Astrocyte (in vitro differentiated cells and primary cell): ENCODE results near the gene GCK. TPM values are rescaled to one million over a fixed set of nuclear protein-coding genes. Genes with fewer than 3 reads are reported as not detected.
"Not testable (repeated sequence)": the region's sequence is repeated elsewhere in the genome, so short reads cannot be mapped to it uniquely, and the experiment has no call there.

Experiments used
- DNase-seq: peaks from one replicate; pipeline ENCODE4 v3.0.0-alpha.2; 2010; ENCODE audit warnings: low read depth
- FAIRE-seq: peaks from 2 replicates; lab custom pipeline; 2011; peaks lifted over from hg19 to GRCh38; lab: Jason Lieb, UNC
- H2AFZ ChIP-seq: 2 replicates; pipeline ENCODE4 v1.6.0; 2012; ENCODE audit warnings: low read depth, low read length, inconsistent platforms
- H3K27ac ChIP-seq: 2 replicates; pipeline ENCODE4 v1.5.1; 2011; ENCODE audit warnings: low read depth, low read length, inconsistent platforms
- H3K27me3 ChIP-seq: 2 replicates; pipeline ENCODE4 v1.6.0; 2011; ENCODE audit warnings: low read length, inconsistent platforms; ENCODE audit not compliant: insufficient read depth
- H3K36me3 ChIP-seq: 2 replicates; pipeline ENCODE4 v1.5.1; 2011; ENCODE audit warnings: low read length, inconsistent platforms; ENCODE audit not compliant: insufficient read depth
- H3K4me1 ChIP-seq: 2 replicates; pipeline ENCODE4 v1.5.1; 2011; ENCODE audit warnings: low read length, inconsistent platforms; ENCODE audit not compliant: insufficient read depth
- H3K4me2 ChIP-seq: 2 replicates; pipeline ENCODE4 v1.6.0; 2012; ENCODE audit warnings: low read length, inconsistent platforms
- H3K4me3 ChIP-seq: 2 replicates; pipeline ENCODE4 v1.5.1; 2011; ENCODE audit warnings: low read depth, mild to moderate bottlenecking, low read length, inconsistent platforms; ENCODE audit not compliant: insufficient read depth
- H3K79me2 ChIP-seq: 2 replicates; pipeline ENCODE4 v1.6.0; 2012; ENCODE audit warnings: mild to moderate bottlenecking, low read length, inconsistent platforms; ENCODE audit not compliant: insufficient read depth
- H3K9ac ChIP-seq: 2 replicates; pipeline ENCODE4 v1.6.0; 2012; ENCODE audit warnings: mild to moderate bottlenecking, low read length, inconsistent platforms
- H3K9me3 ChIP-seq: 2 replicates; pipeline ENCODE4 v1.5.1; 2012; ENCODE audit warnings: low read depth, mild to moderate bottlenecking, low read length, inconsistent platforms; ENCODE audit not compliant: insufficient read depth
- H4K20me1 ChIP-seq: 2 replicates; pipeline ENCODE4 v1.6.0; 2012; ENCODE audit warnings: low read length, inconsistent platforms; ENCODE audit not compliant: insufficient read depth
- H3K27ac Mint-ChIP-seq: one replicate; pipeline ENCODE4 v1.8.0; 2021; ENCODE audit warnings: mild to moderate bottlenecking, mixed read lengths; ENCODE audit not compliant: unreplicated experiment
- H3K27me3 Mint-ChIP-seq: one replicate; pipeline ENCODE4 v1.8.0; 2021; ENCODE audit warnings: low read depth, mixed read lengths; ENCODE audit not compliant: unreplicated experiment
- H3K36me3 Mint-ChIP-seq: one replicate; pipeline ENCODE4 v1.8.0; 2021; ENCODE audit warnings: low read depth, mixed read lengths; ENCODE audit not compliant: unreplicated experiment
- H3K4me1 Mint-ChIP-seq: one replicate; pipeline ENCODE4 v1.8.0; 2021; ENCODE audit warnings: low read depth, mixed read lengths; ENCODE audit not compliant: unreplicated experiment
- H3K4me3 Mint-ChIP-seq: one replicate; pipeline ENCODE4 v1.8.0; 2021; ENCODE audit warnings: mild to moderate bottlenecking, moderate library complexity, mixed read lengths; ENCODE audit not compliant: unreplicated experiment
- H3K9me3 Mint-ChIP-seq: one replicate; pipeline ENCODE4 v1.8.0; 2021; ENCODE audit warnings: mild to moderate bottlenecking, mixed read lengths; ENCODE audit not compliant: unreplicated experiment
- CTCF ChIP-seq: IDR thresholded peaks from 2 replicates; pipeline ENCODE4 v1.5.1; 2011; ENCODE audit warnings: low read depth, mild to moderate bottlenecking, inconsistent platforms, low read length, moderate library complexity; ENCODE audit not compliant: insufficient read depth
- EZH2 ChIP-seq: IDR thresholded peaks from 2 replicates; pipeline ENCODE4 v1.6.1; 2012; ENCODE audit warnings: mild to moderate bottlenecking, low read length, inconsistent platforms; ENCODE audit not compliant: insufficient read depth
- total RNA-seq: library from RNA; stranded (reverse); gene quantifications from 2 replicates; pipeline ENCODE4 v1.2.1, GENCODE V29; 2021

Gene GCK
- total RNA-seq, 1 donor from 2014 or later: not detected

- Histone ChIP-seq H2AFZ (no peak overlapping the region), H3K79me2 (no peaks in the 10 kb centered on the region), H3K9ac (no peak overlapping the region), H3K9me3 (no peaks in the 10 kb centered on the region), H3K4me3 (no peak overlapping the region), H3K4me2 (no peak overlapping the region), H3K27me3 (no peaks in the 10 kb centered on the region), H3K27ac (no peak overlapping the region), H3K4me1 (peaks cover 3% of the 10 kb centered on the region), H4K20me1 (no peaks in the 10 kb centered on the region), H3K36me3 (no peaks in the 10 kb centered on the region)
- Mint-ChIP-seq H3K27me3 (peaks cover 3% of the 10 kb centered on the region), H3K27ac (no peak overlapping the region), H3K4me3 (no peak overlapping the region), H3K36me3 (peaks cover 3% of the 10 kb centered on the region), H3K9me3 (peaks cover 18% of the 10 kb centered on the region), H3K4me1 (peaks cover 17% of the 10 kb centered on the region)
- DNase-seq (no peak), FAIRE-seq (no peak)
- TF ChIP-seq EZH2 (no peak), CTCF (no peak)
Observed at GRCh38 chr7:44128721-44129582, 60.3 kb downstream of the GCK start.

GRCh38 chr7:44127161-44127560 is 62.1 kb downstream of the GCK start:
- Histone ChIP-seq H3K9ac (no peak overlapping the region), H3K27me3 (no peaks in the 10 kb centered on the region), H3K4me2 (no peak overlapping the region), H3K36me3 (no peaks in the 10 kb centered on the region), H2AFZ (no peak overlapping the region), H3K27ac (no peak overlapping the region), H3K79me2 (peaks cover 7% of the 10 kb centered on the region), H4K20me1 (no peaks in the 10 kb centered on the region), H3K9me3 (no peaks in the 10 kb centered on the region), H3K4me1 (peaks cover 12% of the 10 kb centered on the region), H3K4me3 (no peak overlapping the region)
- Mint-ChIP-seq H3K4me3 (no peak overlapping the region), H3K9me3 (peaks cover 18% of the 10 kb centered on the region), H3K27ac (no peak overlapping the region), H3K36me3 (peaks cover 3% of the 10 kb centered on the region), H3K4me1 (peaks cover 20% of the 10 kb centered on the region), H3K27me3 (peaks cover 3% of the 10 kb centered on the region)
- FAIRE-seq: no peak
- no peak for TF ChIP-seq EZH2
- no peak for TF ChIP-seq CTCF
- DNase-seq: no peak

- H4K20me1 ChIP-seq, H3K4me2 ChIP-seq, H3K4me3 ChIP-seq, H3K4me3 Mint-ChIP-seq, H2AFZ ChIP-seq, H3K27me3 ChIP-seq, H3K36me3 ChIP-seq, FAIRE-seq, H3K9me3 ChIP-seq, H3K27me3 Mint-ChIP-seq, H3K27ac ChIP-seq, H3K27ac Mint-ChIP-seq, DNase-seq, H3K9ac ChIP-seq, H3K36me3 Mint-ChIP-seq: not testable (repeated sequence)
- Mint-ChIP-seq H3K9me3 (peaks cover 18% of the 10 kb centered on the region), H3K4me1 (peaks cover 14% of the 10 kb centered on the region)
- Histone ChIP-seq H3K4me1 (peaks cover 12% of the 10 kb centered on the region), H3K79me2 (peaks cover 13% of the 10 kb centered on the region)
Observed at GRCh38 chr7:44126574-44126973, 62.7 kb downstream of the GCK start.
